Heart right ventricle (tissue), 16 donors: ENCODE data around the gene ZDBF2. TPM values are rescaled to one million over a fixed set of nuclear protein-coding genes. Genes with fewer than 3 reads are reported as not detected.
"Not testable (repeated sequence)": the region's sequence is repeated elsewhere in the genome, so short reads cannot be mapped to it uniquely, and the experiment has no call there.

ENCODE experiments used
- ATAC-seq, 8 donors: fragments of 200-7000 bp; cut with Tn5 transposase; one replicate each; pipeline ENCODE4 v1.9.1; 2020; ENCODE audit warnings: mild to moderate bottlenecking in 8 of 8, moderate library complexity in 8 of 8, moderate number of reproducible peaks in 1 of 8
- DNase-seq, 2 donors: peaks; one replicate each; pipeline ENCODE4 v3.0.0-alpha.2; 2020
- H3K27ac ChIP-seq, 10 donors: fragments of 200-600 bp; sonication (generic) in 2 of 10; one replicate each; pipeline versions ENCODE4 v1.5.0 to v1.8.0; 2020 to 2022; ENCODE audit warnings: mild to moderate bottlenecking in 3 of 10
- H3K27me3 ChIP-seq, 7 donors: fragments of 200-600 bp; one replicate each; pipeline ENCODE4 v1.8.0; 2021 to 2022; ENCODE audit warnings: mild to moderate bottlenecking in 2 of 7
- H3K36me3 ChIP-seq, 9 donors: fragments of 200-600 bp; sonication (generic) in 1 of 9; one replicate each; pipeline versions ENCODE4 v1.5.0 to v1.8.0; 2020 to 2022; ENCODE audit warnings: mild to moderate bottlenecking in 2 of 9
- H3K4me1 ChIP-seq, 9 donors: fragments of 200-600 bp; sonication (generic) in 1 of 9; one replicate each; pipeline versions ENCODE4 v1.5.0 to v1.8.0; 2020 to 2022; ENCODE audit warnings: mild to moderate bottlenecking in 4 of 9
- H3K4me3 ChIP-seq, 10 donors: fragments of 200-600 bp; sonication (generic) in 2 of 10; one replicate each; pipeline versions ENCODE4 v1.5.0 to v1.8.0; 2020 to 2022; ENCODE audit warnings: mild to moderate bottlenecking in 7 of 10, moderate library complexity in 2 of 10
- H3K9me3 ChIP-seq, 11 donors: fragments of 200-600 bp in 10 of 11; sonication (generic) in 2 of 11; one replicate each; pipeline versions ENCODE4 v1.5.0 to v1.8.0; 2013 to 2022; ENCODE audit warnings: mild to moderate bottlenecking in 2 of 11, control low read depth in 1 of 11, moderate library complexity in 1 of 11
- CTCF ChIP-seq, 9 donors: fragments of 200-600 bp; sonication (generic) in 2 of 9; IDR thresholded peaks; one replicate each; pipeline versions ENCODE4 v1.5.0 to v1.8.0; 2021 to 2022; ENCODE audit warnings: antibody characterized with exemption in 9 of 9, mild to moderate bottlenecking in 5 of 9, moderate library complexity in 1 of 9
- WGBS, 2 donors: extraction: QIAGEN DNeasy Blood & Tissue Kit; methylation state at CpG; one replicate each; pipeline ENCODE4 v1.1.7; 2013; ENCODE audit warnings: inconsistent platforms in 1 of 2; 5-methylcytosine and 5-hydroxymethylcytosine counted together
- intact Hi-C, 10 donors: fragments of 100-400 bp; cut with DNase I; formaldehyde crosslinking; loops; one replicate each; pipeline versions ENCODE4 v1.11.1 to v1.14.2; 2022
- long read RNA-seq, 3 donors: library from polyadenylated mRNA; unstranded; transcript quantifications; one replicate each; pipeline ENCODE4 v2.0.0, GENCODE V29; 2020 to 2021
- polyA plus RNA-seq, 2 donors: library from polyadenylated mRNA; stranded (reverse); fragments of 200-250 nt; gene quantifications; one replicate each; pipeline ENCODE4 v1.2.3, GENCODE V29; 2013
- total RNA-seq, 10 donors: library from RNA; stranded (reverse); fragmentation: NEBNext Ultra II Directional in 3 of 10; extraction: Animal tissue kit (Norgen Biotek cat#: 25700) in 3 of 10; gene quantifications; one replicate each; pipeline versions ENCODE4 v1.2.1 to v1.2.4, GENCODE V29; 2021 to 2023
- donor health status: Arrhythmogenic right ventricular cardiomyopathy.
- donor health status: ischemic (EF 13 %, LVEDD 7.1; RV severe dilation, severe dysfunction).
- donor health status: healthy with polysubstance abuse.
- donor health status: DM: no; HTN: yes; CAD: no.
- donor health status: DM: no; HTN: no; CAD: no.
- donor health status: ischemic (EF 25% LVEDD 6.9; RV normal size, moderate dysfunction).
- donor health status: ischemic (EF 25% LVEDD 5.7; RV mildly dilated, moderate dysfunction).
- donor health status: healthy.
- donor health status: DM: yes; HTN: yes; CAD: no.
- donor health status: Ischemic cardiomyopathy.
- donor health status: ischemic (EF 35%, LVEDD 5.7; RV mildly dilated, moderate dysfunction).
- donor health status: nonischemic (EF 11% LVEDD 7.7; RV severe dilation, severe dysfunction).
- donor health status: DM: yes; HTN: yes; CAD: no.
- donor health status: PGD.
- donor health status: ischemic (EF 29% LVEDD 5.4; RV normal size, mild dysfunction).
- donor health status: nonischemic (EF 23%, LVEDD 6.1; RV moderate dilation, normal function).

Gene ZDBF2
- total RNA-seq (10 to 100 TPM in 6 of 10 donors, 1 to 10 TPM in 4; 7.0 to 15.6 (median 10.9) TPM), polyA plus RNA-seq (1 to 10 TPM in 1 of 2 donors, under 1 TPM in 1; 0.72 to 2.3 TPM)
- long read RNA-seq, donor 1, partial matches to known transcripts, result 0 of 2 reads
- long read RNA-seq, donor 1, other reads (novel, unspliced or antisense), result 2 of 2 reads
- long read RNA-seq, donor 2, partial matches to known transcripts, result 0 of 5 reads
- long read RNA-seq, donor 2, other reads (novel, unspliced or antisense), result 5 of 5 reads
- long read RNA-seq, donor 3, full-length matches to known transcripts, result 4 of 10 reads
- long read RNA-seq, donor 3, partial matches to known transcripts, result 3 of 10 reads
- long read RNA-seq, donor 3, other reads (novel, unspliced or antisense), result 3 of 10 reads

- ATAC-seq, result peak; percentile 77 to 94 (median 82)
- peak within 1 kb of the TSS in 9 of 10 donors; percentile 55 to 81 (median 75) for H3K27ac ChIP-seq
- 1% methylated on average over 65 to 102 of the region's 104 CpGs for WGBS, 2 donors
- H3K36me3 ChIP-seq, result no peaks in the 10 kb centered on the region
- intact Hi-C loops, result no loop called here
- no peaks in the 10 kb centered on the region for H3K9me3 ChIP-seq
- H3K4me1 ChIP-seq, result peaks cover 0 to 17% (median 5%) of the 10 kb centered on the region in 9 donors
- TF ChIP-seq CTCF (IDR thresholded peaks at IDR 0.05), result no peak
- peak; percentile 14 to 60 for DNase-seq
- peaks cover 0 to 99% (median 88%) of the 10 kb centered on the region in 7 donors for H3K27me3 ChIP-seq
- peak within 1 kb of the TSS; percentile 63 to 76 (median 70) for H3K4me3 ChIP-seq
Observed at GRCh38 chr2:206274434-206275311, at the start of gene ZDBF2. ZDBF2 (plus strand) TSS chr2:206274663; CDS start chr2:206281850, 7,187 bp downstream.

- no peak overlapping the region for H3K27ac ChIP-seq
- ATAC-seq (no peak), DNase-seq (no peak)
- intact Hi-C loops, result no loop called here
- no peak overlapping the region for H3K4me3 ChIP-seq
- TF ChIP-seq CTCF (IDR thresholded peaks at IDR 0.05), result no peak
- peaks cover 0 to 7% (median 0%) of the 10 kb centered on the region in 11 donors for H3K9me3 ChIP-seq
- H3K36me3 ChIP-seq, result no peaks in the 10 kb centered on the region
- WGBS, 2 donors, result 46 to 75% methylated on average over 5 of the region's 5 CpGs
- peaks cover 0 to 6% (median 0%) of the 10 kb centered on the region in 9 donors for H3K4me1 ChIP-seq
- H3K27me3 ChIP-seq, result peaks cover 0 to 6% (median 0%) of the 10 kb centered on the region in 7 donors
Observed at GRCh38 chr2:206225435-206226232, 48.8 kb upstream of the ZDBF2 start.

GRCh38 chr2:206228636-206229035 is 45.8 kb upstream of the ZDBF2 start:
- DNase-seq, H3K4me1 ChIP-seq, H3K27me3 ChIP-seq, H3K36me3 ChIP-seq, H3K27ac ChIP-seq, ATAC-seq, intact Hi-C loops, H3K9me3 ChIP-seq, H3K4me3 ChIP-seq: not testable (repeated sequence)
- WGBS, 2 donors, result 77 to 89% methylated on average over 9 of the region's 9 CpGs

- peaks cover 0 to 6% (median 0%) of the 10 kb centered on the region in 11 donors for H3K9me3 ChIP-seq
- DNase-seq, result no peak
- H3K27ac ChIP-seq, result no peak overlapping the region
- no peak overlapping the region for H3K4me3 ChIP-seq
- peaks cover 0 to 6% (median 0%) of the 10 kb centered on the region in 9 donors for H3K4me1 ChIP-seq
- intact Hi-C loops, result no loop called here
- H3K36me3 ChIP-seq, result no peaks in the 10 kb centered on the region
- peaks cover 0 to 6% (median 0%) of the 10 kb centered on the region in 7 donors for H3K27me3 ChIP-seq
- no peak for ATAC-seq
- TF ChIP-seq CTCF (IDR thresholded peaks at IDR 0.05), result no peak
Observed at GRCh38 chr2:206229642-206230041, 44.8 kb upstream of the ZDBF2 start.
